ENCODE measurements around the gene FFAR1. TPM values are rescaled to one million over a fixed set of nuclear protein-coding genes. Genes with fewer than 3 reads are reported as not detected.
A peak's percentile ranks its signal among the peaks of the same experiment; 100 is the strongest.

FFAR1 gene, protein sequence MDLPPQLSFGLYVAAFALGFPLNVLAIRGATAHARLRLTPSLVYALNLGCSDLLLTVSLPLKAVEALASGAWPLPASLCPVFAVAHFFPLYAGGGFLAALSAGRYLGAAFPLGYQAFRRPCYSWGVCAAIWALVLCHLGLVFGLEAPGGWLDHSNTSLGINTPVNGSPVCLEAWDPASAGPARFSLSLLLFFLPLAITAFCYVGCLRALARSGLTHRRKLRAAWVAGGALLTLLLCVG (N-terminal part only)
- not detected for total RNA-seq
- long read RNA-seq = 0 reads

DNA sequence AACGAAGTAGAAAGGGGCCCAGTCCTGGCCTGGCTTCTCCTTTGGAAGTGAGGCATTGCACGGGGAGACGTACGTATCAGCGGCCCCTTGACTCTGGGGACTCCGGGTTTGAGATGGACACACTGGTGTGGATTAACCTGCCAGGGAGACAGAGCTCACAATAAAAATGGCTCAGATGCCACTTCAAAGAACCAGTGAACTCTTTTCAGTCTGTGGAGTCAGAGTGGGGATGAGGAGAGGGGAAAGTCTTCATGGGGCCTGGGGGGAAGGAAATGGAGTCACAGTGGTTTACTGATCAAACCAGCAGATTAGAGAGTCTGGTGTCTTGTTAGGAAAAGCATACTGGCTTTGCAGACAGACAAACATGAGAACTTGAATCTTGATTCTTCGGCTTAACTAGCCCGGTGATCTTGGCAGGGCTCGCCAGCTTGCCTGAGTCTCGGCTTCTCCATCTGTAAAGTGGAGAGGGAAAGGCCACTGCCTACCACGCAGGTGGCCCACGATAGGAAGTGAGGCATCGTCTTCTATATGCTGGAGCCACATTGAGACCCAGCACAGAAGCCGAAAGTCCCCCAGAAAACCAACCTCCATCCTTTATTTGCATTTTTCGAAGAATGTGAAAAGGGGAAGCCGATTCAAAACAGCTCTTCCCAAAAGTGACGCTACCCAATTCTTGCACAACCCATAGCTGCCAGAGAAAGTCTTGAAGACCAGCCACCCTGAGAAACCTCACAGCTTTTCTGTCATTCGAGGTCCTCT lies at the start of gene FFAR1:
Gene FFAR1, plus strand, starts transcription at position 732 of the 759 bp plus-strand sequence. CDS start 3,650 bp downstream, outside the sequence.
- ATAC-seq = no peak

DNA sequence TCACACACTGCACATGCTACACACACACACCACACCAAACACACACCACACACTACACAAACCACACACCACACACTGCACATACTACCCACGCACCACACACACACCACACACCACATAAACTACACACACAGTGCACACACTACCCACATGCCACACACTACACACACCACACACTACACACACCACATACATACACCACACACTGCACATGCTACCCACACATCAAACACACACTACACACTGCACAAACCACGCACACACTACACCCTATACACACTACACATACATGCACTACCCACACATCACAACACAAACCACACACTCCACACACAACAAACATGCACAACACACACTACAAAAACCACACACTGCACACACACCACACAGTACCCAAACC lies 49.8 kb upstream of the FFAR1 start:
- no peak for ATAC-seq
- intact Hi-C loops (cut with DNase I) = no loop called here

More for the DNA sequence above, at the start of gene FFAR1:
- no peak for DNase-seq (ENCODE audit: missing footprints)
- intact Hi-C loops (cut with DNase I) = no loop called here

DNA sequence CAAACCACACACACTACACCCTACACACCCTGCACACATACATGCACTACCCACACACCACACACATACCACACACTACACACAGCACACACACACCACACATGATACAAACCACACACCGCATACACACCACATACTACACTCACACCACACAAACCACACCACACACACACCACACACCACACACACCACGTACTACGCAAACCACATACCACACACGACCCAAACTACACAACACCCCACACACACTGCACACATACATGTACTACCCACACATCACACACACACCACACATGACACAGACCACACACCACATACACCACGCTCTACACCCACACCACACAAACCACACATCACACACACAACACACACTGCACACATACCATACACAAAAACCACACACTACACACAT lies 49.1 kb upstream of the FFAR1 start:
- ATAC-seq (no peak), DNase-seq (ENCODE audit: missing footprints) (no peak)
- intact Hi-C loops (cut with DNase I) = no loop called here

More for the DNA sequence above, 49.8 kb upstream of the FFAR1 start:
- DNase-seq (ENCODE audit: missing footprints) = peak; percentile 5

DNA sequence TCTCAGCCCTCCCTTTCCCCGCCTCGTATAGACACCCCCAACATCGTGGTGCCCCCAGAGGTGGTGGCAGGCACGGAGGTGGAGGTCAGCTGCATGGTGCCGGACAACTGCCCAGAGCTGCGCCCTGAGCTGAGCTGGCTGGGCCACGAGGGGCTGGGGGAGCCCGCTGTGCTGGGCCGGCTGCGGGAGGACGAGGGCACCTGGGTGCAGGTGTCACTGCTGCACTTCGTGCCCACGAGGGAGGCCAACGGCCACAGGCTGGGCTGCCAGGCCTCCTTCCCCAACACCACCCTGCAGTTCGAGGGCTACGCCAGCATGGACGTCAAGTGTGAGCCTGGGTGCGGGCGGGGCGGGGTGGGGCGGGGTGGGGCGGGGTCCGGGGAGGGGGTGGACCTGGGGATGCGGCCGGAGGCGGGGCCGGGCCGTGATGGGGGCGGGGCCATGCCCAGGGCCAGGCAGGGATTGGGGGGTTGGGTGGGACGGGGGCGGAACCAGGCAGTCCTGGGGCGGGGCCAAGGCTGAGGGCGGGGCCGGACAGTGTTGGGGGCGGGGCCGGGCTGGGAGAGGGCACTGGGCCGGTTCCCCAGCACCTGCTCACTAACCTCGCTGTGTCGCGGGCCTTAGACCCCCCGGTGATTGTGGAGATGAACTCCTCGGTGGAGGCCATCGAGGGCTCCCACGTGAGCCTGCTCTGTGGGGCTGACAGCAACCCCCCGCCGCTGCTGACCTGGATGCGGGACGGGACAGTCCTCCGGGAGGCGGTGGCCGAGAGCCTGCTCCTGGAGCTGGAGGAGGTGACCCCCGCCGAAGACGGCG lies 48.0 kb upstream of the FFAR1 start:
- intact Hi-C loops (cut with DNase I) = no loop called here
- ATAC-seq (no peak), DNase-seq (ENCODE audit: missing footprints) (peak; percentile 65)

DNA sequence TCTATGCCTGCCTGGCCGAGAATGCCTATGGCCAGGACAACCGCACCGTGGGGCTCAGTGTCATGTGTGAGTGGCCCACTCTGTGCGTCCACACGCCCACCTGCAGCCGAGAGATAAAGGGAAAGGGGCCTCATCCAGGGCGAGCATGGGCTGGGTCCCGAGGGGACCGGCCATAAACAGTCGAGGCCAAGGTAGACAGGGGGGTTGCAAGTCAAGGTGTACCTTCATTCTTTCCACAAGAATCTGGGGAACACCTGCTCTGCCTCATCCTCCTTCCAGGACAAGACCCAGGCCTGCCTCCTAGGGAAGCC lies 47.4 kb upstream of the FFAR1 start:
- no peak for ATAC-seq
- peak; percentile 28 for DNase-seq (ENCODE audit: missing footprints)
- intact Hi-C loops (cut with DNase I) = no loop called here

DNA sequence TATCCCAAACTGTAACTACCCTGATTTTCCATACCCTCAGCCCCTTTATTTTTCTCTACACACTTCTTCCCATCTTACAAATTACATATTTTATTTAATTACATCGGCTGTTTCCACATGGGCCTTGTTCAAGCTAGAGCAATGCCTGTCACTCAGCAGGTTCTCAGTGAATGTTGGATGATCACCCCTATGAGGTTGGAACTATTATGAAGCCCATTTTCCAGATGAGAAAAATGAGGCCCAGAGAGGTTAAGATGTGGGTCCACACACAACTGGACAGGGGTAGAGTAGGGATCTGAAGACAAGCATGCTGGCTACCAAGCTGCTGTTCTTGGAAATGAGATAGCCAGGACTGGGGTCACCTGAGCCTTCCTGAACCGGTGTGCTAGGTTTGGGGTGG lies 45.7 kb upstream of the FFAR1 start:
- intact Hi-C loops (cut with DNase I) = no loop called here
- no peak for DNase-seq (ENCODE audit: missing footprints)
- no peak for ATAC-seq

DNA sequence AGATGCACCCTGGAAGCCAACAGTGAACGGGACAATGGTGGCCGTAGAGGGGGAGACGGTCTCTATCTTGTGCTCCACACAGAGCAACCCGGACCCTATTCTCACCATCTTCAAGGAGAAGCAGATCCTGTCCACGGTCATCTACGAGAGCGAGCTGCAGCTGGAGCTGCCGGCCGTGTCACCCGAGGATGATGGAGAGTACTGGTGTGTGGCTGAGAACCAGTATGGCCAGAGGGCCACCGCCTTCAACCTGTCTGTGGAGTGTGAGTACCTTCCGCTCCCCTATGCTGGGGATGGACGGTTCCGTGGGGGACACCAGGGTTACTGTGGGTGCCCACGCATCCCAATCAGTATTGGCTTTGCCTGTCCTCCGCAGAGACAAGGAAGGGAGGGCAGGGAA lies 45.3 kb upstream of the FFAR1 start:
- DNase-seq (ENCODE audit: missing footprints) = no peak
- intact Hi-C loops (cut with DNase I) = no loop called here
- no peak for ATAC-seq

DNA sequence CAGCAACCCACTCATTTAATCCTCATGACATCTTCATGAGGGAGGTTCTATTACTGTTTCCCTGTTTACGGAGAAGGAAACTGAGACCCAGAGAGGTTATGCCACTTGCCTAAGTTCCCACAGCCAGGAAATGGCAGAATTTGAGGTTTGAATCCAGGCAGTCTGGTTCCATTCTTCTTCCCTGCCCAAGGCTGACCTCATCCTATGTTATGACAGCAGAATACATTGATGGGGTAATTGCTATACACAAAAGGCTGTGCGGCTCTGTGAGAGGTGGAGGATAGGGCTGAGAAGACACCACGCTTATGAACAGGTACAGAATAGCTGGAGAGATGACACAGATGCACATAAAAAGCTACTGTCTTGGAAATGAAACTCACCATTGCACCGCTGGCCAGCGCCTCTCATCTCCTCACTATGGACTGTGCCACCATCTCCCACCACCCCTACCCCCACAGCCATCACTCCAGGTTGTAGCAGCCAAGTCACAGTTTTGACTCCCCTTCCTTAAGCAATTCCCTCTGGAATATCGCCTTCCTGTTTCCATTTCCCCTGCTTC lies 44.3 kb upstream of the FFAR1 start:
- no peak for DNase-seq (ENCODE audit: missing footprints)
- intact Hi-C loops (cut with DNase I) = no loop called here
- ATAC-seq = no peak

DNA sequence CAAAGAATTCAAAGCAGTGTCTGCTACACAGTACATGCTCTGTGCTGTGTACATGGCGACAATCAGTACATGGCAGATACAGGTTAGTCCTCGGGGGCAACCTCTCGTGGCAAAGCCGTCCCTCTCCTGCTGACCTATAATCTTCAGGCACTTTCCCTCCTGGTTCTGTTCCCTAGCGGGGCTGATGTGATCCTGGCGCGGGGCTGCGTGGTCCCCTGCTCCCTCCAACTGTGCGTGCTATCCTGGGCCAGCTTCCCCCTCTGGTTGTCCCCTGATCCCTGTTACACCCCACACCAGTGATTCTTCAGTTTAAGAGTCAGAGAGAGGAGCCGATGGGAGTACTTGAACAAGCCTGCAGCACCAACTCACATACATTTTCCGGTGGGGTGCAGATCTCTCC lies 43.7 kb upstream of the FFAR1 start:
- DNase-seq (ENCODE audit: missing footprints) (no peak), ATAC-seq (no peak)
- intact Hi-C loops (cut with DNase I) = no loop called here

DNA sequence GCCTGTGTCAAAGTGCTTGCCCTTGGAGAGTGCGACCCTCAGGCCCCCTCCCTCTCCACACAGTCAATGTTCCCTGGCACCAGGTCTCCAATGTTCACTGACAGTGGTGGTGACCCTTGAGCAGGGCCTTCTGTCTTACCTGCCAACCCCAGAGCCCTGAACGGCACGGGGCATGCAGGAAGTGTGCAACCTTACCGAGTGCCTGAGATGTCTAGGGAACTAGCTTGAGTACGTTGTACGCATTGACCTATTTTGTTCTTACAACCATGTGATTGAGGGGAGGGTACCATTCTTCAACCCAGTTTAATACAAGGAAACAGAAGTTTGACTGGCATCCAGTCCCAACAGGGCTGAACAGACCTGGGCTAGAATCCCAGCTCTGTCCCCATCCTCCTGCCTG lies 42.5 kb upstream of the FFAR1 start:
- DNase-seq (ENCODE audit: missing footprints) = no peak
- ATAC-seq = no peak

DNA sequence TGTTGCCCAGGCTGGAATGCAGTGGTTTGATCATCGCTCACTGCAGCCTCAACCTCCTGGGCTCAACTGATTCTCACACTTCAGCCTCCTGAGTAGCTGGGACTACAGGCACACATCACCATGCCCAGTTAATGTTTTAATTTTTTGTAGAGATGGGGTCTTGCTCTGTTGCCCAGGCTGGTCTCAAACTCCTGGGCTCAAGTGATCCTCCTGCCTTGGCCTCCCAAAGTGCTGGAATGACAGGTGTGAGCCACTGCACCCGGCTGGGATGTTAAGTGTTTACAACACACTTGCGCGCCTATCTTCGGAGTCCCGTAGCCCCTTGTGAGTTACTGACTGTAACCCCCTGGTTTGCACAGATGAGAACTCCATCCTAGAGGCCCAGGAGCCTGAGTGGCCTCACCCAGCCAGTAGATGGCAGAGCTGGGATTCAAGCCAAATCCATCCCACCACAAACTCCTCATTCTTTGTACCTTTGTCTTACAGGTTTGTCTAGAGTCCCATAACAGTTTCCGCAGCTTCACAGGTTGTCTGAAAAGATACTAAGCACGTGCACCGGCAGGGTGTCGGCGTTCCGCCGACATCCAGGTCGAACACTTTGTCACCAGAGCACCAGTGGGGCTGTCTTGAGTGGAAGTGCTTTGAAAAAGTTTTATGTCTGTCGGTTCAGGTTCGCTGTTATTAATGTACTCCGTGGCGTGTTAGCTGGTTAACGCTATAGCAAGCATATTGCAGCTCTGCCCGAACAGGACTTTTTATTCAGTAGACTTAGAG lies 41.0 kb upstream of the FFAR1 start:
- no peak for DNase-seq (ENCODE audit: missing footprints)
- no peak for ATAC-seq
- intact Hi-C loops (cut with DNase I) = no loop called here

More for the DNA sequence above, 42.5 kb upstream of the FFAR1 start:
- intact Hi-C loops (cut with DNase I) = no loop called here

DNA sequence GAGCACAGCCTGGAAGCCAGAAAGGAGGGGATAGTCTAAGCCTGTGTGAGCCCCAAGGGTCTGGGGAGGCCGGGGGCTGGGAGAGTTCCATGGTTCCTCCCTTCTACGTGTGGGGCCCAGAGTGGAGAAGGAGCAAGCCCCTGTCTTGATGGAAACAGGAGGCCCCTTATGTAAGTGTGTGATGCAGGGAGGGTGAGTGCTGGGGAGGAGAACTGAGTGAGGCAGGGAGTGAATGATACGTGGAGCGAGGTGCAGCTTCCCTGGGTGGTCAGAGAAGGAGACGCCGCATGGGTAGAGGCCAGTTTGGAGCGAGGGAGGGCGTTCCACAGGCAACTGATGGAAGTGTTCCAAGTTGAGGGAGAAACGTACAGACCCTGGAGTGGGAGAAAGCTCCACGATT lies 39.8 kb upstream of the FFAR1 start:
- ATAC-seq (no peak), DNase-seq (ENCODE audit: missing footprints) (no peak)
- intact Hi-C loops (cut with DNase I) = no loop called here

DNA sequence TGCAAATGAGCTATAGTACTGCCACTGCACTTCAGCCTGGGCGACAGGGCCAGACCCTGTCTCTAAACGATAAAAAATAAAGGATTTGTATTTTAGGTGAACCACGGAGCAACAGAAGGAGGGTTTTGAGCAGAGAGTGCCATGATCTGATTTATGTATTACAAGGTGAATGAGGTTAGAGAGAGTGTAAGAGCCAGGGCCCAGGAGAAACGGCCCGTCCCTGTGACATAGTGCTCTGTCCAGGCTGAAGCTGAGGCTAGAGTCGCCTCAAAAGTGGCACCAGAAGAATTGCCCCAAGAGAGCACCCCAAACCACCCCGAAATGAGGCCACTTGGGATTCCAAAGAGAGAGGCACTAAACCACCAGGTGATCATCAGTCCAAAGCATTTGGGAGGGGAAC lies 38.8 kb upstream of the FFAR1 start:
- no peak for ATAC-seq
- DNase-seq (ENCODE audit: missing footprints) = no peak
- intact Hi-C loops (cut with DNase I) = no loop called here

DNA sequence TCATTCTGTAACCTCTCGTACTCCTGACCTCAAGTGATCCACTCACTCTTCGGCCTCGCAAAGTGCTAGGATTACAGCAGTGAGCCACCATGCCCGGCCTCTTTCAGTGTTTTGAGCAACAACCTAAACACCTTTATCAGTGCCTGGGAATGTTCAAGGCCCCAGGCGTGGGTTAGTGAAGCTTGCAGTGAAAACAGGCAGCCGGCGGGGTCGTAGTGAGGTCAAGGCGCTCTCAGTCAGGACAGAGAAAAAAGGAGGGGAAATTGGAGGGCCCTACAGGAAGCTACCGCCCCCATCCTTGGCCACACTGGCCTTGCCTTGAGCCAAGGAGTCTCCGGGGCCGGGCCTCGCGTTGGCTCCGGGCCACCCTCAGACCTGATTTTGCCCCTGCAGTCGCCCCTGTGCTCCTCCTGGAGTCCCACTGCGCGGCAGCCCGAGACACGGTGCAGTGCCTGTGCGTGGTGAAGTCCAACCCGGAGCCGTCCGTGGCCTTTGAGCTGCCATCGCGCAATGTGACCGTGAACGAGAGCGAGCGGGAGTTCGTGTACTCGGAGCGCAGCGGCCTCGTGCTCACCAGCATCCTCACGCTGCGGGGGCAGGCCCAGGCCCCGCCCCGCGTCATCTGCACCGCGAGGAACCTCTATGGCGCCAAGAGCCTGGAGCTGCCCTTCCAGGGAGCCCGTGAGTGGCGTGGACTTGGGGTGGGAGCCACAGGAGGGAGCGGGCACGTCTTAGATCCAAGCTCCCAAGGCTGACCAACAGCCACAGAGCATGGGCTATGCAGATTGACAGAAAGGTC lies 38.0 kb upstream of the FFAR1 start:
- intact Hi-C loops (cut with DNase I) = no loop called here
- DNase-seq (ENCODE audit: missing footprints) = no peak
- ATAC-seq = peak; percentile 23

DNA sequence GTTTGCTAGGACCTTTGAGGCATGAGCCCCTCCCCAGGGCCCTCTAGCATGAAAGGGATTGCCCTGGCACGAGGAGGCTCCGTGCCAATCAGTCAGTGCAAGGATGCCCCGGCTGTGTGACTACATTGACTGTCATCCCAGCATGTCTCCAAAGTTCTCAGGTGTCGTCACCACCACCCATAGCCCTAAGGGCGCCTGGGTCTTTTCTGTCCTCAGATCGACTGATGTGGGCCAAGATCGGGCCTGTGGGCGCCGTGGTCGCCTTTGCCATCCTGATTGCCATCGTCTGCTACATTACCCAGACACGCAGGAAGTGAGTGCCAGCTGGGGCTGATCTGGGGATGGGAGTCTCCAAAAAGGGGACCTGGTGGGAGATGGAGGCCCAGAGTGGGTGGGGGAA lies 37.4 kb upstream of the FFAR1 start:
- no peak for ATAC-seq
- DNase-seq (ENCODE audit: missing footprints) = no peak

DNA sequence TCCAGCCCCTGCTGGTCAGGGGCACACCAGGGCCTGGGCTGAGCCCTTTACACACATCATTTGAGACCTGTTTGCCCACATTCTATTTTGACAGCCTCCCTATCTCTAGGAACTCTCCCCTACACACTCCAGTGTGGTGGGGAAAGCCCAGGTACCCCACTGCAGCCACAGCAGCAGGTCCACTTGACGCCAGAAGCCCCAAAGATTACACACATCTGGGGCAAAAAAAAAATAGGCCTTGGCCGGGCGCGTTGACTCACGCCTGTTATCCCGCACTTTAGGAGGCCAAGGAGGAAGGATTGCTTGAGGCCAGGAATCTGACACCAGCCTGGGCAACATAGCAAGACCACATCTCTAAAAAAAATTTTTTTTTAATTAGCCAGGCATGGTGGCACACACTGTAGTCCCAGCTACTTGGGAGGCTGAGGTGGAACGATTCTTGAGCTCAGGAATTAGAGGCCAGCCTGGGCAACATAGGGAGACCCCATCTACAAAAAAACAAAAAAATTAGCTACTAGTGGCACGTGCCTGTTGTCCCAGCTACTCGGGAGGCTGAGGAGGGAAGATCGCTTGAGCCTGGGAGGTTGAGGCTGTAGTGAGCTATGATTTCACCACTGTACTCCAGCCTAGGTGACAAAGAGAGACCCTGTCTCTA lies 36.8 kb upstream of the FFAR1 start:
- ATAC-seq = no peak
- intact Hi-C loops (cut with DNase I) = no loop called here
- DNase-seq (ENCODE audit: missing footprints) = no peak

More for the DNA sequence above, 37.4 kb upstream of the FFAR1 start:
- intact Hi-C loops (cut with DNase I) = no loop called here

DNA sequence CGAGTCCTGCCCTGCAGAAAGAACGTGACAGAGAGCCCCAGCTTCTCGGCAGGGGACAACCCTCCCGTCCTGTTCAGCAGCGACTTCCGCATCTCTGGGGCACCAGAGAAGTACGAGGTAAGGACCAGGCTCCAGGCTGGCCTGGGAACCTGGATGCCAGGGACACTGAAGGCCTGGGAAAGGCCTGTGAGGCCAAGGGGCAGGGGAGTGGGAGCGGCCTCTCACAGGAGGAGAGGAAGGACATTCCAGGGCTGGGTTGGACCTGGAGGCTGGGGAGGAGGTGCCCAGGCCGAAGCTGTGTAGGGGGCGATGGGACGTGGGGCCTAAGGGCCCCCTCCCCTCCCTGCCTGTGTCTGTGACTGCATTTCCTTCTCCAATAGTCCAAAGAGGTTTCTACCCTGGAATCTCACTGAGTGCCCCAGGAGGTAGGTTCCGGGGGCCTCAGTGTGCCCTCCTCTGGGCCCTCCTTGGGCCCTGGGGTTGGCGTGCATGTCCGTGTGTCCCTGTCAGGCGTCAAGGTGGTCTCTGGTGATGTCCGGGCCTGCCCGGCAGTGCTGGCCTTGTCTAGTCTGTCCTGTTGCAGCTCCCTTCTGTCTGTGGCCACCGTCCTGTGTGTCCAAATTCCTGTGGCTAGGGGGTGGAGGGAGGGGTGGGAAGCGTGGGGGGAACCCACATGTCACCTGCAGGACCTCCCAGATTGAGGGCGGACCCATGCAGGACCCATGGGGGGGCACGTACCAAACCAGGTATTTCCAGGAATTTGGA lies 35.6 kb upstream of the FFAR1 start:
- ATAC-seq (no peak), DNase-seq (ENCODE audit: missing footprints) (no peak)
- intact Hi-C loops (cut with DNase I) = no loop called here
